ENCODE results near the gene OCA2.
"Not testable (repeated sequence)": the region's sequence is repeated elsewhere in the genome, so short reads cannot be mapped to it uniquely, and the experiment has no call there.

OCA2 gene

DNA sequence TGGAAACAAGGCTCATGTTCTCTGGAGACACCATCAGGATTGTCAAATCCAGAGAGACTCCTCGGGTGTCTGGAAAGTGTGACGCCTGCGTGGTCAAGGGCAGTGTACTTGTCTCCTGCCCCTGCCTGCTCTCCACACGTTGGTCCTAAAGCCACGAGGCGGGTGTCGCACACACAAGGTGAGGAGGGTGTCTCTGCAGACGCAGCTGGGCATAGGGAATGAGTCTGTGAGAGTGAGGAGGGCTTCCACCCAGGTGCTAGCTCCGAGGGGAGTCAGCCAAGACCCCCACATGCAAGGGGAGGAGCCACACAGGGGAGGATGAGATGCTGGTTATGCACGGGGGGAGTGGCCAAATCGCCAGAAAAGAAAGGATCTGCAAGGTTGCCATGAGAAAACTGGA lies 27.9 kb upstream of the OCA2 start:
- Mint-ChIP-seq H3K4me3 (no peak overlapping the region), H3K4me1 (ENCODE audit: low read depth) (no peaks in the 10 kb centered on the region), H3K9me3 (no peaks in the 10 kb centered on the region), H3K36me3 (ENCODE audit: low read depth) (peaks cover 9% of the 10 kb centered on the region), H3K27me3 (ENCODE audit: low read depth) (no peaks in the 10 kb centered on the region), H3K27ac (no peak overlapping the region)
- DNase-seq (ENCODE audit: low spot score), result no peak

DNA sequence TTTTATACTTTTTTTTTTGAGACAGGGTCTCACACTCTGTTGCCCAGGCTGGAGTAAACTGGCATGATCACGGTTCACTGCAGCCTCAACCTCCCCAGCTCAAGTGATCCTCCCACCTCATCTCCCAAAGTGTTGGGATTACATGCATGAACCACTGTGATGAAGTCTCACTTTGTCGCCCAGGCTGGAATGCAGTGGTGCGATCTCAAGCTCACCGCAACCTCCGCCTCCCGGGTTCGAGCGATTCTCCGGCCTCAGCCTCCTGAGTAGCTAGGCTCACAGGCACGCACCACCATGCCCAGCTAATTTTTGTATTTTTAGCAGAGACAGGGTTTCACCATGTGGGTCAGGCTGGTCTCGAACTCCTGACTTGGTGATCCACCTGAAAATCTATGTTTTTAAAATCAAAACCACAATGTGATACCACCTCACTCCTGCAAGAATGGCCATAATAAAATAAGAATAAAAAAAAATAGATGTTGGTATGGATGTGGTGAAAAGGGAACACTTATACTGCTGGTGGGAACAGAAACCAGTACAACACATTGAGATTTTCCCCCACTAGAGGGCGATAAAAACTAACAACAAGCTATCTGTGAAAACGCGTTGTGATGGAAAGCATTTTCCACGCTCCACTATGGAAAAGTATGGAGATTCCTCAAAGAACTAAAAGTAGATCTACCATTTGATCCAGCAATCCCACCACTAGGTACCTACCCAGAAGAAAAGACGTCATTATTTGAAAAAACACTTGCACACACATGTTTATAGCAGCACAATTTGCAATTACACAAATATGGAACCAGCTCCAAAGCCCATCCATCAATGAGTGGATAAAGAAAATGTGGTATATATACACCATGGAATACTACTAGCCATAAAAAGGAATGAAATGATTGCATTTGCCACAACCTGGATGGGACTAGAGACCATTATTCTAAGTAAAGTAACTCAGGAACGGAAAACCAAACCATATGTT lies 26.8 kb upstream of the OCA2 start:
- Mint-ChIP-seq H3K27me3 (ENCODE audit: low read depth) (no peaks in the 10 kb centered on the region), H3K9me3 (no peaks in the 10 kb centered on the region), H3K4me1 (ENCODE audit: low read depth) (no peaks in the 10 kb centered on the region), H3K4me3 (no peak overlapping the region), H3K27ac (no peak overlapping the region), H3K36me3 (ENCODE audit: low read depth) (peaks cover 7% of the 10 kb centered on the region)
- DNase-seq (ENCODE audit: low spot score), result no peak

DNA sequence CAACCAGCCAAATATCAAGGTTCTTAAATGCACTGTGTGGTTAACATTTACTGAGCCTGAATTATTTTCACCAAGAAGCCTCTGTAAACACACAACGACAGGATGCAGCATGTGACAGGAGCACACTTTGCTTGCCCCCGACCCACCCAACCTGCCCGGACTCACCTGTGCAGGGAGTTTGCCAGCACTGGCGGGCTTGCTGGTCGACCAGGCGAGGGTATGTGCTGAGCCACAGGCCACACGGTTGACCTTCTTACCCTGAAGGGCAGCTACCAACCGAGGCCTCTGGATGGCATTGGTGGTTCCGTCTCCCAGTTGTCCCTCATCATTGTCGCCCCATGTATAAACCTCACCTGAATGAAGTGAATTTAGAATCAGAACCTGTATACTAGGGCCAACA lies 25.7 kb upstream of the OCA2 start:
- DNase-seq (ENCODE audit: low spot score), result no peak
- Mint-ChIP-seq H3K27me3 (ENCODE audit: low read depth) (no peaks in the 10 kb centered on the region), H3K4me3 (no peak overlapping the region), H3K36me3 (ENCODE audit: low read depth) (peaks cover 7% of the 10 kb centered on the region), H3K9me3 (no peaks in the 10 kb centered on the region), H3K27ac (no peak overlapping the region), H3K4me1 (ENCODE audit: low read depth) (no peaks in the 10 kb centered on the region)

DNA sequence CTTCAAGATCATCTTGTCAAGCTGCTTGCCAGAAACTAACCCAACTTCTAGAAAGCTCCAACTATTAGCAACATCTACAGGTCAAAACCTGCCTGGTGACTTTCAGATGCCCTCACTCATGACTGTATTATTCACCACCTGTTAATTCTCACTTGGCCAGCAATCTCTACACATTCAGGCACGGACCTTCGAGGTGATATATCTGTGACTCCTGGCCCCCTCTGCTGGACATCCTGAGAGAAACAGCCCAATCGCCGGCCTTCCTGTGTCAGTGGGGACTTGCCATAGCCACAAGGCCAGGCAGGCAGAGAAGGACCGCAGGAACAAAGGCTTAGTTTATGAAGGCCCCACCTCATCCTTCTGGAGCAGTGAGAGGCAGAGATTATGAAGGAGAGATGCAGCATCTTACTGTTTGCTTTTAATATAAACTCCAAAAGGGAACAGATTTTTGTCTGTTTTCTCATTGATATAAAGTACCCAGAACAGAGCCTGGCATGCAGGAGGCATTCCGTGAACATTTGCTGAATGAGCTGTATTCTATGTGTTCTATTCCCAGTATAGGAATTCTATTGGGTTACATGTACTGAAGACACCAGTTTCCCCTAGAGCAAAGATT lies 24.4 kb upstream of the OCA2 start:
- DNase-seq (ENCODE audit: low spot score), result peak; percentile 19
- no peak overlapping the region for H3K4me3 Mint-ChIP-seq
- no peak overlapping the region for H3K27ac Mint-ChIP-seq
- no peaks in the 10 kb centered on the region for H3K27me3 Mint-ChIP-seq (ENCODE audit: low read depth)
- no peaks in the 10 kb centered on the region for H3K4me1 Mint-ChIP-seq (ENCODE audit: low read depth)
- no peaks in the 10 kb centered on the region for H3K9me3 Mint-ChIP-seq
- peaks cover 7% of the 10 kb centered on the region for H3K36me3 Mint-ChIP-seq (ENCODE audit: low read depth)

DNA sequence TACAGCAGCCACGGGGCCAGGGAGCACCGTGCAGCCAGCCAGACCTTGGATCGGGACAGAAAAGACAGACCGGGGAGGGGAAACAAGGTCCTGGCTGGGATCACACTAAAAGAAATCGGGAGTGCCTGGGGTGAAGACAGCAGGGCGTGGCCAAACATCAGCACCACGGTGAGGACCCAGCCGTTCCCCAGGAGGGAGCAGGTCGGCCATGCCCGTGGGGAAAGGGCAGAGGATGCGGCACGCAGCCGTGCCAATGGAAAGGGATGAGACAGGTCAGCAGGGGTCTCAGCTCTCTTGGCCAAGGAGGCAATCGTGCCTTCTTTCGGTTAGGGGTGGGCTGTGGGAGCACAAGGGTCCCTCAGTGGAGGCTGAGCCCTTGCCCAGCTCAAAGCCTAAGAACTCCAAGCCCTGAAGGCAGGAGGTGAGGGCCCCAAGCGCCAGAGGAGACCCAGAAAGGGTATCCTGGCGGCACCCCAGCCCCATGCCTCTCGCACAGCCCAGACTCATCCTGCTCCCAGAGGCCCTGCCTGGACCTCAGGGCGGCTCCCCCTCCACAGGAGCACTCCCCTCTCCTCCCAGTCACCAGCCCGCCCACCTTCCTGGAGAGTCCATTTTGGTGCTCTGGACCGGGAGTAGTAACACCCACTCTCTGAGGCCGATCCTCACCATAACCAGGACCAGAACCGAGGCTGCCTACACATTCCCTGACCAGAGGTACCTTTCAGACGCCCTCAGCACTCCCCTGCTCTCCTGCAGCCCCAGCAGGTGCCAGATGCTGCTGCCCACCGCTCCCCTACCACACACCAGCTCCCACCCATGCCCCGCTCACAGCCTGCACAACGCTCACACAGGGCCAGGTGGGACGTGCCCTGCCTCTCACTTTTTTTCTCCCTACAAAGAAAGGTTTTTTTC lies 23.2 kb upstream of the OCA2 start:
- no peak overlapping the region for H3K4me3 Mint-ChIP-seq
- no peak overlapping the region for H3K27ac Mint-ChIP-seq
- no peaks in the 10 kb centered on the region for H3K27me3 Mint-ChIP-seq (ENCODE audit: low read depth)
- DNase-seq (ENCODE audit: low spot score), result no peak
- no peaks in the 10 kb centered on the region for H3K9me3 Mint-ChIP-seq
- H3K36me3 Mint-ChIP-seq (ENCODE audit: low read depth), result peaks cover 9% of the 10 kb centered on the region
- no peaks in the 10 kb centered on the region for H3K4me1 Mint-ChIP-seq (ENCODE audit: low read depth)

DNA sequence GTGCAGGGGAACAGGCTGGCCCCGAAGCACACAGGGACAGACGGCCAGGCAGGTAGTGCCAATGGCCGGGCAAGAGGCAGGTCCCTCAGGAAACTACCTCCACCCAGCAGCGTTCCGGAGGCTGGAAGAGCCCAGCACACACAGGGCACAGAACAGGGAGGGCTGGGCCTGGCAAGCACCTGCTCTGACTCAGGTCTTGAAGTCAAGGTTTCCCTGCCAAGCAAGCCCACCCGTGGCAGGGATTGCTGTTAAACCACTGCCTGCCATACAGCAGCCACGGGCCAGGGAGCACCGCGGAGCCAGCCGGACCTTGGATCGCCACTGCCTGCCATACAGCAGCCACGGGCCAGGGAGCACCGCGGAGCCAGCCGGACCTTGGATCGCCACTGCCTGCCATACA lies 22.5 kb upstream of the OCA2 start:
- not testable (repeated sequence) for H3K36me3 Mint-ChIP-seq (ENCODE audit: low read depth); H3K27me3 Mint-ChIP-seq (ENCODE audit: low read depth); H3K4me1 Mint-ChIP-seq (ENCODE audit: low read depth); H3K27ac Mint-ChIP-seq; H3K9me3 Mint-ChIP-seq; DNase-seq (ENCODE audit: low spot score); H3K4me3 Mint-ChIP-seq

DNA sequence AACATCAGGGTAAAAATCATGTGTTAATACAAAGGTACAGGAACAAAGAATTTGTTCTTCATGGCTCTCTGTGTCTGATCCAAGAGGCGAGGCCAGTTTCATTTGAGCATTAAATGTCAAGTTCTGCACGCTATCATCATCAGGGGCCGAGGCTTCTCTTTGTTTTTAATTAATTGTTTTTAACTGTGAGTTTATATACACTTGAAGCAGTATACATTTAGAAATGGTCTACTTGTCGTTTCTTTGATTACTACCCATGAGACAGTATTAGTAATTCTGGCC lies 21.2 kb upstream of the OCA2 start:
- Mint-ChIP-seq H3K36me3 (ENCODE audit: low read depth) (peaks cover 14% of the 10 kb centered on the region), H3K27ac (no peak overlapping the region), H3K27me3 (ENCODE audit: low read depth) (no peaks in the 10 kb centered on the region), H3K9me3 (no peaks in the 10 kb centered on the region), H3K4me3 (no peak overlapping the region), H3K4me1 (ENCODE audit: low read depth) (no peaks in the 10 kb centered on the region)
- DNase-seq (ENCODE audit: low spot score), result no peak

DNA sequence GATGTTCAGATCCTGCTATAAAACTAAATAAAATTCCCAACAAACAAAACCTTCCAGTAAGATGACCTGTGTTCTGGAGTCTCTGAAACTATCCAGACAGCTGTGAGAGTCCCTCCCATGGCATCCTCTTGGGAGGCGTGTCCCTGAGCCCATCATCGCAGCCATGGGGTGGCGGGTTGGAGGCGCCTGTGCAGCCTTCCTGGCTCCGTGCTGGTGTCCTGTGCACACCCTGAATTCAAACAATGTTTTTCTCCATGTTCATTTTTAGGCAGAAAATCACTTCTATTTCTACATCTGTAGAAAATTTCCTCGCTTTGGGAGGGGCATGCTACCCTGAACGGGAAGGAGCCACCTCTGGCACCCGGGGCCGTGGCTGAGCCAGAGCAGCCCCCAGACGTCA lies 19.4 kb upstream of the OCA2 start:
- no peaks in the 10 kb centered on the region for H3K4me1 Mint-ChIP-seq (ENCODE audit: low read depth)
- no peak overlapping the region for H3K27ac Mint-ChIP-seq
- H3K4me3 Mint-ChIP-seq, result no peak overlapping the region
- no peak for DNase-seq (ENCODE audit: low spot score)
- peaks cover 22% of the 10 kb centered on the region for H3K36me3 Mint-ChIP-seq (ENCODE audit: low read depth)
- no peaks in the 10 kb centered on the region for H3K27me3 Mint-ChIP-seq (ENCODE audit: low read depth)
- no peaks in the 10 kb centered on the region for H3K9me3 Mint-ChIP-seq

DNA sequence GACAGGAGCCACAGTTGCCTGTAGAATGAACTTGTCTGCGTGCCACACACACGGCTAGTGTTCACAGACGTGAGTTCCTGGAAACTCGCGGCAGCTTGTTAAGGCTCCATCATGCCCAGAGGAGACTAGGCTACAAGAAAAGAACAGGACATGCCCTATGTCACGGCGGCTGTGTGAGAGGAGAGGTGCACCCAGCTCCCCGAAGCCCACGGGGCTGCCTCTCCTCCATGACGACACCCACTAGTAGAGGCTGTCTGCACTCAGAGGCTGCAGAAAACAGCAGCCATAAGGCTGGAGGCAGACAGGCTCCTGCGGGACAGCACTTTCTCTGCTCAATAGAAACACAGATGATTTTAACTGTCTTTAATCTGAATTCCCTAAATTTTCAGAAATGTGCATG lies 19.0 kb upstream of the OCA2 start:
- no peak overlapping the region for H3K4me3 Mint-ChIP-seq
- H3K36me3 Mint-ChIP-seq (ENCODE audit: low read depth), result peaks cover 18% of the 10 kb centered on the region
- H3K27me3 Mint-ChIP-seq (ENCODE audit: low read depth), result no peaks in the 10 kb centered on the region
- DNase-seq (ENCODE audit: low spot score), result no peak
- H3K9me3 Mint-ChIP-seq, result no peaks in the 10 kb centered on the region
- no peaks in the 10 kb centered on the region for H3K4me1 Mint-ChIP-seq (ENCODE audit: low read depth)
- no peak overlapping the region for H3K27ac Mint-ChIP-seq

DNA sequence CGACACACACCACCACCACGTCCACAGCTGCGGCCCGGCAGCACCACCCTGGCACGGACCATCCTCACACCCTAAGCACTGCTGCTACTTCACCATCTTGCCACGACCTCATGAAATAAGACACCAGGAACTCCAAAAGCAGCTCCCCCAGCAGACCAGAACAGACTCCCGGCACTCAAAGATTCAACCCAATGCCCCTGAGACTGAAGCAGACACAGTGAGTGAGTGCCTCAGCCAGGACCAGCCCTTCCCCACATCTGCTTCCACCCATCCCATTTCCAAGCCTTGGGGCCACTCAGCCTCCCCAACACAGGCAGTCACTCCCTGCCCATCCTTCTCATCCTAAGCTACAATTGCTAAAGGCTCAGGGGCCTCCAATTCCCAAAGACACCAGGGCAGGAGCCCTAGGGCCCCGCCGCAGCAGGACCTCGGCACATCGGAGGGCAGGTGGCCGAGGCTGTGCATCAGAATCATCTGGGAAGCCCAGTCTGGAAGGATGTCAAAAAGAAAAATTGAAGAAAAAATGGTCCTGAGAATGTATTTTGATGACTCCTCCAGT lies 18.4 kb upstream of the OCA2 start:
- DNase-seq (ENCODE audit: low spot score), result no peak
- no peaks in the 10 kb centered on the region for H3K9me3 Mint-ChIP-seq
- H3K27me3 Mint-ChIP-seq (ENCODE audit: low read depth), result no peaks in the 10 kb centered on the region
- peaks cover 18% of the 10 kb centered on the region for H3K36me3 Mint-ChIP-seq (ENCODE audit: low read depth)
- no peak overlapping the region for H3K4me3 Mint-ChIP-seq
- no peaks in the 10 kb centered on the region for H3K4me1 Mint-ChIP-seq (ENCODE audit: low read depth)
- H3K27ac Mint-ChIP-seq, result no peak overlapping the region

DNA sequence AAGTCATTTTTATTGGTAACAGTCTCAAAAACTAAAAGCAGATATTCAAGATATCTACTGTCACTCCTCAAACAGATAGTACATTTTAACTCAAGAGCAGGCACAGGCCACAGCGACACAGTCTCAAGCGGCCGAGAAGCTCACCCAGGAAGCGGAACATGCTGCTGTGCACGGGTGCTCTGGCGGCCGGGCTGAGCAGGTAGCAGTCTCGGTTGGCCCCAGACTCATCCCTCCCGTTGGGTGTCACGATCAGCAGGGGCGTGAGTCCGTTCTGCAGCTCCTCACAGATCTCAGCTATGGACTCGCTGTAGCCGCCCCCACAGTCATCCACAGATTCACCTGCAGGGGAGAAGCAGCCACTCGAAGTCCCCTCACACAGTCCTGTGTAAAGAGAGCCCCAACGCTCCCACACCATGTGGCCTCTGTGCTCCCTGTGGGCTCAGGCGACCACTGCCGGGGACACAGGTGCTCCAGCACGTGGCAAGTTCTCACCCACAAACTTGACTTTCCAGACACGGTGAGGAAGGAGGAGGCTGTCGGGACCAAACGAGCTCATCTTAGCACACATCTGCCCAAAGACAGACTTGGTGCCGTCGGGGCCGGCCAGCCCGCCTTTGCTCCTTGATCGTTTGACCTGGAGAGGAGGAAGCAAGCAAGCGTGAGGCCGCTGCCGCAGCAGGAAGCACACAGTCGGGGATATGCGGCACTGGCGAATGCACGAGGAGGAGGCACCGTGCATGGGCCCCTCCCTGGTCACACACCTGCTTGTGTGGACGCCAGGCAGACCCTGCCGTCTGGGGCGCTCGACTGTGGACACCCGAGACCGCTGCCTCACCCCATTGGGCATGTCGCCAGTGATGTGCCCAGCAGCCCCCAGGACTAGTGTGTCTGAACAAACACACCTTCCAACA lies 17.7 kb upstream of the OCA2 start:
- Mint-ChIP-seq H3K4me3 (no peak overlapping the region), H3K9me3 (no peaks in the 10 kb centered on the region), H3K36me3 (ENCODE audit: low read depth) (peaks cover 23% of the 10 kb centered on the region), H3K27me3 (ENCODE audit: low read depth) (no peaks in the 10 kb centered on the region), H3K27ac (no peak overlapping the region), H3K4me1 (ENCODE audit: low read depth) (no peaks in the 10 kb centered on the region)
- no peak for DNase-seq (ENCODE audit: low spot score)

DNA sequence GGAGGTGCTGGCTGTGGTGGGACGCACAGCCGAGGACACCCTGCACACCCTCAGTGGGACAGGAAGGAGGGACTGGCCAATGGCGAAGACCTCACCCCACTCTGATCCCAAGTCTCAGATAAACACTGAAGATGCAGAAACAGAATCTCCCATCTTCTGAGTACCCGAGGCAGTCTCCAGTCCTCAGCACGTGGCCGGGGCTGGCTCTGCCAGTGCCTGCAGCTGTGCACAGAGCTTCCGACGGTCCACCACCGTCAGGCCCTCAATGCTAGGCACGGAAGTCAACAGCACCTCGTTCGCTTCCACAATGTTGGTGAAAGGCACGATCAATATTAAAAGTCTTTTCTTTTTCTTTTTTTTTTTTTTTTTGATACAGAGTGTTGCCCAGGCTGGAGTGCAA lies 16.8 kb upstream of the OCA2 start:
- H3K4me3 Mint-ChIP-seq, result no peak overlapping the region
- H3K27me3 Mint-ChIP-seq (ENCODE audit: low read depth), result no peaks in the 10 kb centered on the region
- no peaks in the 10 kb centered on the region for H3K4me1 Mint-ChIP-seq (ENCODE audit: low read depth)
- H3K9me3 Mint-ChIP-seq, result no peaks in the 10 kb centered on the region
- no peak for DNase-seq (ENCODE audit: low spot score)
- H3K36me3 Mint-ChIP-seq (ENCODE audit: low read depth), result peaks cover 27% of the 10 kb centered on the region
- no peak overlapping the region for H3K27ac Mint-ChIP-seq

Measured in T-helper 2 cell treated with Interferon-gamma antibody and Interleukin-4, amounts not matched to agents 5 μg/mL and 100 μg/mL, for 36 hours (primary cell).